Measurements from ENCODE around the gene TNIK.

GRCh38 chr3:171289291-171289690 is 170.9 kb downstream of the TNIK start:
- TF ChIP-seq CTCF (IDR thresholded peaks at IDR 0.05; ENCODE audit: low read depth, low read length, poor library complexity, severe bottlenecking): no peak
- no peak for TF ChIP-seq EZH2phosphoT487 (IDR thresholded peaks at IDR 0.05; ENCODE audit: borderline replicate concordance, low read length)

Measured in DOHH2 (cell line).